Astrocyte of the cerebellum (primary cell): ENCODE data around the gene LTBP3.
"Not testable (repeated sequence)": the region's sequence is repeated elsewhere in the genome, so short reads cannot be mapped to it uniquely, and the experiment has no call there.

ENCODE experiments used
- DNase-seq: peaks from one replicate; pipeline ENCODE4 v3.0.0-alpha.2; 2011; ENCODE audit warnings: low read depth
- H3K4me3 ChIP-seq: 2 replicates; pipeline ENCODE4 v1.5.1; 2011; ENCODE audit warnings: mild to moderate bottlenecking, low read depth, low read length, moderate library complexity
- in situ Hi-C: cut with HindIII; loops from 2 replicates; pipeline ENCODE4 v1.10.0; 2017; ENCODE audit warnings: low sequenced_read_pairs
- TF ChIP-seq, protein P1 (sequence below): IDR thresholded peaks from 2 replicates; pipeline ENCODE4 v1.5.1; 2012; ENCODE audit warnings: low read length, low read depth, moderate library complexity, mild to moderate bottlenecking; ENCODE audit errors: missing control alignments

The LTBP3 gene

GRCh38 chr11:65565624-65566453, 7.7 kb upstream of the LTBP3 start:
- no peak overlapping the region for H3K4me3 ChIP-seq
- in situ Hi-C loops, result no loop called here
- TF ChIP-seq, protein P1, sequence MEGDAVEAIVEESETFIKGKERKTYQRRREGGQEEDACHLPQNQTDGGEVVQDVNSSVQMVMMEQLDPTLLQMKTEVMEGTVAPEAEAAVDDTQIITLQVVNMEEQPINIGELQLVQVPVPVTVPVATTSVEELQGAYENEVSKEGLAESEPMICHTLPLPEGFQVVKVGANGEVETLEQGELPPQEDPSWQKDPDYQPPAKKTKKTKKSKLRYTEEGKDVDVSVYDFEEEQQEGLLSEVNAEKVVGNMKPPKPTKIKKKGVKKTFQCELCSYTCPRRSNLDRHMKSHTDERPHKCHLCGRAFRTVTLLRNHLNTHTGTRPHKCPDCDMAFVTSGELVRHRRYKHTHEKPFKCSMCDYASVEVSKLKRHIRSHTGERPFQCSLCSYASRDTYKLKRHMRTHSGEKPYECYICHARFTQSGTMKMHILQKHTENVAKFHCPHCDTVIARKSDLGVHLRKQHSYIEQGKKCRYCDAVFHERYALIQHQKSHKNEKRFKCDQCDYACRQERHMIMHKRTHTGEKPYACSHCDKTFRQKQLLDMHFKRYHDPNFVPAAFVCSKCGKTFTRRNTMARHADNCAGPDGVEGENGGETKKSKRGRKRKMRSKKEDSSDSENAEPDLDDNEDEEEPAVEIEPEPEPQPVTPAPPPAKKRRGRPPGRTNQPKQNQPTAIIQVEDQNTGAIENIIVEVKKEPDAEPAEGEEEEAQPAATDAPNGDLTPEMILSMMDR, result no peak
- DNase-seq, result no peak

DNA sequence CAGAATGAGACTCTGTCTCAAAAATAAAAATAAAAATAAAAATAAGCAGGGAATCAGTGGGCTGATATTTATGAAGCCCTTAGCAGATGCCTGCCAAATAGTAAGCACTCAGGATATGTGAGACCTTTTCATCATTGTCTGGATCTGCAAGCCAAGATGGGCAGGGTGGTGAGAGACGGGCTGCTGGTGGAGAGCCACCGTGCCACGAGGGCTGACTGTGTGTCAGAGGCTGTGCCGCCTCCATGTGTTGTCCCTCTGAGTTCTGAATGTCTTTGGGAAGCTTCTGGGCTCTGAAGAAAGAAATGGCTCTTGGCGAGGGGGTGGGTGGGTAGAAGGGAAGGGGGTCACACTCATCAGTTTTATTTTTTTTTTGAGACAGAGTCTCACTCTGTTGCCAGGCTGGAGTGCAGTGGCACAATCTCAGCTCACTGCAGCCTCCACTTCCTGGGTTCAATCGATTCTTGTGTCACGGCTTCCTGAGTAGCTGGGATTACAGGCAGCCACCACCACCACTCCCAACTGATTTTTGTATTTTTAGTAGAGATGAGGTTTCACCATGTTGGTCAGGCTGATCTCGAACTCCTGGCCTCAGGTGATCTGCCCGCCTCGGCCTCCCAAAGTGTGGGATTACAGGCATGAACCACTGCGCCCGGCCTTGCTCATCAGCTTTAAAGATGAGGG, 6.9 kb upstream of the LTBP3 start:
- H3K4me3 ChIP-seq, in situ Hi-C loops: not testable (repeated sequence)

DNA sequence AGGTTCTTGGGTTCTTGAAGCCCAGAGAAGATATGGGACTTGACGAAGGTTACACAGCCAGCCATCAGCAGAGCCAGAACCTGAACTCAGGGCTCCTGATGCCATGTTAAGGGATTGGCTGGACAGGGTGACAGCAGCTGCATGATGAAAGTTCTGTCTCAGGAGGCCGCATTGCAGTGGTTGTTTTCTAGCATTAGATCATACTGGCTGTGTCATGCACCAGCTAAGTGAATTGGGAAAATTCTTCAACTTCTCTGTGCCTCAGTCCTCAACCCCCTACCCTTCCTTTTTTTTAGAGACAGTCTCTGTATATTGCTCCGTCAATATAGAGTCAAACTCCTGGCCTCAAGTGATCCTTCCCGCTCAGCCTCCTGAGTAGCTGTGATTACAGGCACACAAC, 5.4 kb upstream of the LTBP3 start:
- no peak for DNase-seq
- TF ChIP-seq, protein P1, result no peak
- in situ Hi-C loops, result no loop called here
- no peak overlapping the region for H3K4me3 ChIP-seq

More for the DNA sequence above, 6.9 kb upstream of the LTBP3 start:
- not testable (repeated sequence) for DNase-seq

- TF ChIP-seq, protein P1, result no peak
- in situ Hi-C loops, result no loop called here
- no peak overlapping the region for H3K4me3 ChIP-seq
- DNase-seq, result no peak
Measured at GRCh38 chr11:65562788-65563187, 4.6 kb upstream of the LTBP3 start.

DNA sequence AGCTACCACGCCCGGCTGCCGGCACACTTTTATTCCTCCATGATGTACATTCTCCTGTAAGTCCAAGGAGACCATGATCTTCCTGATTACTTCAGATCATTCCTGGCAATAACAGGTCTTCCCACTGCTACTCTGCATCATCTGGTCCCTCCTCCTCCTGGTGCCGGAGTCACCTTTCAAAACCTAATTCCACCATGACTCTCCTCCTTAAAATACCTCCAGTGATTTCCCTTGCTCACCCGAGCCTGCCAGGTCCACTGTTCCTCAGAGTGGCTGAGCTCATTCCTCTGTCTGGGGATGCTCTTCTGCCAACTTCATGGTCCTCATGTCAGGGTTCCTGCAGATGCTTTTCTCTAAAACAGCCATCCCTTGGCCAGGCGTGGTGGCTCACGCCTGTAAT, 3.9 kb upstream of the LTBP3 start:
- in situ Hi-C loops, result no loop called here
- no peak overlapping the region for H3K4me3 ChIP-seq
- DNase-seq, result no peak
- TF ChIP-seq, protein P1, result no peak

GRCh38 chr11:65560555-65561418, 2.6 kb upstream of the LTBP3 start:
- DNase-seq, result no peak
- TF ChIP-seq, protein P1, result no peak
- H3K4me3 ChIP-seq, result no peak overlapping the region
- in situ Hi-C loops, result no loop called here
